Pancreas (tissue), 10 donors: ENCODE results near the gene NOS1AP. TPM values are rescaled to one million over a fixed set of nuclear protein-coding genes. Genes with fewer than 3 reads are reported as not detected.

Experiments used
- ATAC-seq, 4 donors: fragments of 200-7000 bp; cut with Tn5 transposase; one replicate each; pipeline versions ENCODE4 v1.8.0 to v1.9.1; 2020; ENCODE audit warnings: mild to moderate bottlenecking in 4 of 4, moderate library complexity in 4 of 4
- DNase-seq, 6 donors: peaks; one replicate each; pipeline ENCODE4 v3.0.0-alpha.2; 2020
- FAIRE-seq: peaks from 2 replicates; lab custom pipeline; 2012; peaks lifted over from hg19 to GRCh38; lab: Jason Lieb, UNC
- H3K27ac ChIP-seq, 4 donors: fragments of 200-600 bp; sonication (generic); 1 replicate in 3 of 4; 2 replicates in 1 of 4; pipeline versions ENCODE4 v1.5.0 to v1.8.0; 2020
- H3K27me3 ChIP-seq, 4 donors: fragments of 200-600 bp; one replicate each; pipeline ENCODE4 v1.8.0; 2021
- H3K36me3 ChIP-seq, 3 donors: fragments of 200-600 bp; sonication (generic) in 1 of 3; one replicate each; pipeline versions ENCODE4 v1.5.0 to v1.8.0; 2020 to 2021
- H3K4me1 ChIP-seq, 3 donors: fragments of 200-600 bp; one replicate each; pipeline ENCODE4 v1.8.0; 2021
- H3K4me3 ChIP-seq, 4 donors: fragments of 200-600 bp; sonication (generic) in 2 of 4; one replicate each; pipeline versions ENCODE4 v1.5.0 to v1.8.0; 2020 to 2021
- H3K9me3 ChIP-seq, 4 donors: fragments of 200-600 bp; one replicate each; pipeline ENCODE4 v1.8.0; 2021
- CTCF ChIP-seq, 4 donors: fragments of 200-600 bp; sonication (generic) in 3 of 4; IDR thresholded peaks; one replicate each; pipeline versions ENCODE4 v1.5.0 to v1.8.0; 2021; ENCODE audit warnings: antibody characterized with exemption in 4 of 4
- WGBS, 2 donors: extraction: QIAGEN DNeasy Blood & Tissue Kit; methylation state at CpG; one replicate each; pipeline ENCODE4 v1.1.7; 2013; 5-methylcytosine and 5-hydroxymethylcytosine counted together
- intact Hi-C, 3 donors: fragments of 100-400 bp; cut with DNase I; formaldehyde crosslinking; loops; one replicate each; pipeline versions ENCODE4 v1.11.1 to v1.14.2; 2022
- polyA plus RNA-seq, 2 donors: library from polyadenylated mRNA; stranded (reverse); fragments of 200-250 nt; gene quantifications; one replicate each; pipeline ENCODE4 v1.2.3, GENCODE V29; 2013
- total RNA-seq, 6 donors: library from RNA; stranded (reverse); fragmentation: NEBNext Ultra II Directional in 4 of 6; extraction: Animal tissue kit (Norgen Biotek cat#: 25700) in 4 of 6; gene quantifications; one replicate each; pipeline versions ENCODE4 v1.2.1 to v1.2.4, GENCODE V29; 2021 to 2023
- donor health status: healthy with polysubstance abuse.
- donor health status: DM: no; HTN: no; CAD: no; lungs with moderate emphysema.
- donor health status: DM: no; HTN: no; CAD: no.
- donor health status: control.
- donor health status: control.
- donor health status: Bipolar disorder and iron deficiency.
- donor health status: DM: yes; HTN: yes; CAD: no.
- donor health status: DM: no; HTN: no; CAD: no.
- donor health status: DM: no; HTN: no; CAD: no.
- donor health status: DM: yes; HTN: yes; CAD: no.

NOS1AP gene
- total and polyA plus RNA-seq, 8 donors, result 0.40 to 2.8 (median 1.7) TPM

DNA sequence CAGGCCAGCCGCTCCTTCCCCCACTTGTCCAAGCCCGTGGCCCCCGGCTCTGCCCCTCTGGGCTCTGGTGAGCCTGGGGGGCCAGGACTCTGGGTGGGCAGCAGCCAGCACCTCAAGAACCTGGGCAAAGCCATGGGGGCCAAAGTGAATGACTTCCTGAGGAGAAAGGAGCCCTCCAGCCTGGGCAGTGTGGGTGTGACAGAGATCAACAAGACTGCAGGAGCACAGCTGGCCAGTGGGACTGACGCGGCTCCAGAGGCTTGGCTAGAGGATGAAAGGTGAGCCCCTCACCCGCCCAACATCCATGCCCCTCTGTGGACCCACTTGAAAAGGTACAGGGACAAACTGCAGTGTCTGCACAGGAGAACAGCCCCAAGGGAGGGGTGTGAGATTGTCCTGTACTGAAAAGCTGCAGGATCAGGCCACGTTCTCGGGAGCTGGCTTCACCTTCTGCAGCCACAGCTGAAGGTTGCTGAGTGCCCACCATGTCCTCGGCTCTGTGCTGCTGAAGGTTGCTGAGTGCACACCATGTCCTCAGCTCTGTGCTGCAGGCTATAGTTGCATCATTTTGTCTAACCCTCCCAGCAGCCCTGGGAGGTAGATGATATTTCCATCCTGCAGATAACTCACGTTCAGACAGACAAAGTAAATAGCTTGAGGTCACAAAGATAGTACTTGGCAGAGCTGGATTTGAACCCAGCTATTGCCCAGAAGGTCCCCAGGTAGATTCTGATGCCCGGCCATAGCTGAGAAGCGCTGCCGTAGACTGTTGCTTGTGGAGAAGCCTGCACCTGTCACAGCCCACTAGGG is 312.7 kb downstream of the NOS1AP start:
- Histone ChIP-seq H3K27ac (no peak overlapping the region), H3K36me3 (no peaks in the 10 kb centered on the region), H3K9me3 (no peaks in the 10 kb centered on the region), H3K4me1 (no peaks in the 10 kb centered on the region), H3K27me3 (no peaks in the 10 kb centered on the region), H3K4me3 (no peak overlapping the region)
- WGBS, 2 donors, result 86 to 92% methylated on average over 13 of the region's 13 CpGs
- ATAC-seq (no peak), FAIRE-seq (no peak), DNase-seq (no peak)
- intact Hi-C loops, result loop anchor here in 1 of 3 donors (10.0 kb wide), 1 partner anchor 327 kb away; no protein-coding TSS in a partner anchor
- TF ChIP-seq CTCF (IDR thresholded peaks at IDR 0.05), result no peak

DNA sequence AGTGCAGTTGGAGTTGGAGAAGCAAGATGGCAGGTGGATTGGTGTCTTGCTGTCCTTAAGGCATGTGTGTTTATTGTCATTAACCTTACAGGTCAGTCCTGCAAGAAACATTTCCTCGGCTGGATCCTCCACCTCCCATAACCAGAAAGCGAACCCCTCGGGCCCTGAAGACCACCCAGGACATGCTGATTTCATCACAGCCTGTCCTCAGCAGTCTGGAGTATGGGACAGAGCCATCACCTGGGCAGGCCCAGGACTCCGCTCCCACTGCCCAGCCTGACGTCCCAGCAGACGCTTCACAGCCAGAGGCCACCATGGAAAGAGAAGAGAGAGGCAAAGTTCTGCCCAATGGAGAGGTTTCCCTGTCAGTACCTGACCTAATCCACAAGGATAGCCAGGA is 313.6 kb downstream of the NOS1AP start:
- H3K9me3 ChIP-seq, result no peaks in the 10 kb centered on the region
- ATAC-seq (no peak), DNase-seq (no peak), FAIRE-seq (no peak)
- WGBS, 2 donors, result 93 to 99% methylated on average over 6 of the region's 6 CpGs
- no peak overlapping the region for H3K27ac ChIP-seq
- H3K36me3 ChIP-seq, result no peaks in the 10 kb centered on the region
- no peak overlapping the region for H3K4me3 ChIP-seq
- no peak for TF ChIP-seq CTCF (IDR thresholded peaks at IDR 0.05)
- intact Hi-C loops, result loop anchor here in 1 of 3 donors (10.0 kb wide), 1 partner anchor 328 kb away; no protein-coding TSS in a partner anchor
- no peaks in the 10 kb centered on the region for H3K4me1 ChIP-seq
- no peaks in the 10 kb centered on the region for H3K27me3 ChIP-seq

GRCh38 chr1:162383516-162383915 is 314.0 kb downstream of the NOS1AP start:
- no peaks in the 10 kb centered on the region for H3K9me3 ChIP-seq
- H3K4me3 ChIP-seq, result no peak overlapping the region
- no peaks in the 10 kb centered on the region for H3K4me1 ChIP-seq
- ATAC-seq (no peak), DNase-seq (no peak), FAIRE-seq (no peak)
- TF ChIP-seq CTCF (IDR thresholded peaks at IDR 0.05), result no peak
- 91 to 92% methylated on average over 8 of the region's 8 CpGs for WGBS, 2 donors
- intact Hi-C loops, result loop anchor here in 1 of 3 donors (10.0 kb wide), 1 partner anchor 329 kb away; no protein-coding TSS in a partner anchor
- H3K36me3 ChIP-seq, result no peaks in the 10 kb centered on the region
- no peak overlapping the region for H3K27ac ChIP-seq
- H3K27me3 ChIP-seq, result no peaks in the 10 kb centered on the region

DNA sequence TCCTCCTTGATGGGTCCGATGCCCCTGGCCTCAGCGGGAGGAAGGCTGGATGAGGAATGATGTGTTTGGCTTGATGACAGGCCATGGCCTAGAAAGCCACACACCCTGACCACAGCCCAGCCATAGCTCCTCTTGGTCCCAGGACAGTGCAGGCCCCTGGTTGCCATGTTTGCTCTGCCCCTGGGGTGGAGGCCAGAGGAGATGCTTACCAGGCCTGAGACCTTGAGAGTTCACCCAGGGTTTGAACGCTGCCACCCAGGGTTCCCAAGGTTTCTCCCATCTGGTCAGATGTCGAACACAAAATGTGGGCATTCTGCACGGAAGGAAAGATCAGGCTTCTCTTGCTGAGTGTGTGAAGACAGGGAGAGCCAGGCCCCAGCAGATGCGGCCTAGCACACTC is 314.6 kb downstream of the NOS1AP start:
- 88 to 94% methylated on average over 6 of the region's 6 CpGs for WGBS, 2 donors
- no peak for FAIRE-seq
- Histone ChIP-seq H3K4me3 (no peak overlapping the region), H3K9me3 (no peaks in the 10 kb centered on the region), H3K4me1 (no peaks in the 10 kb centered on the region), H3K36me3 (no peaks in the 10 kb centered on the region), H3K27me3 (no peaks in the 10 kb centered on the region), H3K27ac (no peak overlapping the region)
- no peak for DNase-seq
- ATAC-seq, result no peak
- no peak for TF ChIP-seq CTCF (IDR thresholded peaks at IDR 0.05)
- intact Hi-C loops, result loop anchor here in 1 of 3 donors (10.0 kb wide), 1 partner anchor 329 kb away; no protein-coding TSS in a partner anchor
